GM18498 (cell line): Measurements from ENCODE around the gene DIP2C.
"Not testable (repeated sequence)": the region's sequence is repeated elsewhere in the genome, so short reads cannot be mapped to it uniquely, and the experiment has no call there.

Experiments used
- ATAC-seq: cut with Tn5 transposase; IDR thresholded peaks from one replicate; pipeline ENCODE4 v1.9.1; 2021; ENCODE audit warnings: mild to moderate bottlenecking, moderate library complexity; ENCODE audit not compliant: unreplicated experiment

DIP2C gene

GRCh38 chr10:370449-370825 lies 319.0 kb downstream of the DIP2C start:
- no peak for ATAC-seq

GRCh38 chr10:369684-370448 lies 319.6 kb downstream of the DIP2C start:
- no peak for ATAC-seq

GRCh38 chr10:369221-369683 lies 320.2 kb downstream of the DIP2C start:
- no peak for ATAC-seq

GRCh38 chr10:368579-369220 lies 320.8 kb downstream of the DIP2C start:
- ATAC-seq: no peak

- not testable (repeated sequence) for ATAC-seq
These were observed 321.4 kb downstream of the DIP2C start for GRCh38 chr10:368107-368506.

GRCh38 chr10:367636-368035 lies 321.8 kb downstream of the DIP2C start:
- ATAC-seq: no peak

- ATAC-seq: no peak
These were observed 323.3 kb downstream of the DIP2C start for GRCh38 chr10:366186-366585.

GRCh38 chr10:364267-364775 lies 325.1 kb downstream of the DIP2C start:
- ATAC-seq: no peak

- ATAC-seq: no peak
These were observed 326.3 kb downstream of the DIP2C start for GRCh38 chr10:363152-363551.

GRCh38 chr10:361203-362081 lies 328.0 kb downstream of the DIP2C start:
- no peak for ATAC-seq

GRCh38 chr10:360653-361052 lies 328.8 kb downstream of the DIP2C start:
- ATAC-seq: no peak

- ATAC-seq: no peak
These were observed 329.7 kb downstream of the DIP2C start for GRCh38 chr10:359762-360161.

GRCh38 chr10:359093-359492 lies 330.4 kb downstream of the DIP2C start:
- ATAC-seq: no peak

- no peak for ATAC-seq
These were observed 332.1 kb downstream of the DIP2C start for GRCh38 chr10:357201-357950.

- no peak for ATAC-seq
These were observed 333.0 kb downstream of the DIP2C start for GRCh38 chr10:356452-356851.

- ATAC-seq: no peak
These were observed 334.4 kb downstream of the DIP2C start for GRCh38 chr10:354901-355617.

- no peak for ATAC-seq
These were observed 336.8 kb downstream of the DIP2C start for GRCh38 chr10:352476-353235.

GRCh38 chr10:351770-352334 lies 337.6 kb downstream of the DIP2C start:
- no peak for ATAC-seq

GRCh38 chr10:350981-351501 lies 338.4 kb downstream of the DIP2C start:
- ATAC-seq: no peak
